IMR-90 (cell line): Measurements from ENCODE around the gene AMBRA1.

Source experiments
- CTCF ChIP-seq: conservative IDR thresholded peaks from 2 replicates; pipeline ENCODE4 v1.5.1; 2012; ENCODE audit warnings: mild to moderate bottlenecking, low read depth, low read length, improper control_type of control experiment
- ELK1 ChIP-seq: fragments of 150-350 bp; IDR thresholded peaks from 2 replicates; pipeline ENCODE4 v1.6.1; 2016; ENCODE audit warnings: low read depth, mild to moderate bottlenecking, low read length, moderate library complexity, borderline replicate concordance
- MXI1 ChIP-seq: IDR thresholded peaks from 2 replicates; pipeline ENCODE4 v1.6.1; 2012; ENCODE audit warnings: low read depth, mild to moderate bottlenecking, low read length, moderate library complexity, borderline replicate concordance
- POLR2A ChIP-seq: IDR thresholded peaks from 2 replicates; pipeline ENCODE4 v1.6.1; 2012; ENCODE audit warnings: mild to moderate bottlenecking, low read depth, low read length
- RAD21 ChIP-seq: IDR thresholded peaks from 2 replicates; pipeline ENCODE4 v1.6.1; 2012; ENCODE audit warnings: low read length, improper control_type of control experiment
- RCOR1 ChIP-seq: IDR thresholded peaks from 2 replicates; pipeline ENCODE4 v1.6.1; 2012; ENCODE audit warnings: mild to moderate bottlenecking, low read length, improper control_type of control experiment; ENCODE audit not compliant: insufficient replicate concordance

- TF ChIP-seq CTCF (no peak), MXI1 (no peak), ELK1 (no peak), POLR2A (no peak), RCOR1 (no peak), RAD21 (no peak)
Observed at GRCh38 chr11:46541593-46542371, 52.0 kb downstream of the AMBRA1 start.
